Hair follicular keratinocyte (primary cell): ENCODE data around the gene ADAM21. TPM values are rescaled to one million over a fixed set of nuclear protein-coding genes. Genes with fewer than 3 reads are reported as not detected.

Experiments
- total RNA-seq: library from RNA; depleted of rRNA; stranded (reverse); fragments of >200 nt; gene quantifications from 2 replicates; pipeline ENCODE4 v1.2.3, GENCODE V29; 2015

ADAM21 gene
- total RNA-seq = 0.30 and 0.55 TPM in 2 replicates

DNA sequence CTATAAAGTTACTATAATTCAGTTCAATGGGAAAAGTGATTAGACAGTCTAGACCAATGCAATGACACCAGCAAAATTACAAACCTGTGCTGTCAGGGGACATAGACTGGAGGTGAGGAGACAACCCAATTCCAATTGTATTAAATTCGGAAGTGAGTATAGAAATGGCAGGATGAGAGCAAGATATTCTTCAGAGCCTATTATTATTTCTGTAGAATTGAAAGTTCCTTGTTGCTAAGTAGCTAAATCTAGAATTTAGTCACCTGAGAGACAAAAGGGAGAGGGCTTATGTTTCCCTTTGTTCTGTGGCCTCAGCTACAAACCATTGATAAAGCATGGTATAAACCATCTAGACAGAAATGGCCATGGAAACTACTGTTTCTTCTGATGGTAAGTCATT is at the start of gene ADAM21:
Gene ADAM21, plus strand, starts transcription at position 301 of the 400 bp plus-strand sequence. CDS start 5,326 bp downstream, outside the sequence.

DNA sequence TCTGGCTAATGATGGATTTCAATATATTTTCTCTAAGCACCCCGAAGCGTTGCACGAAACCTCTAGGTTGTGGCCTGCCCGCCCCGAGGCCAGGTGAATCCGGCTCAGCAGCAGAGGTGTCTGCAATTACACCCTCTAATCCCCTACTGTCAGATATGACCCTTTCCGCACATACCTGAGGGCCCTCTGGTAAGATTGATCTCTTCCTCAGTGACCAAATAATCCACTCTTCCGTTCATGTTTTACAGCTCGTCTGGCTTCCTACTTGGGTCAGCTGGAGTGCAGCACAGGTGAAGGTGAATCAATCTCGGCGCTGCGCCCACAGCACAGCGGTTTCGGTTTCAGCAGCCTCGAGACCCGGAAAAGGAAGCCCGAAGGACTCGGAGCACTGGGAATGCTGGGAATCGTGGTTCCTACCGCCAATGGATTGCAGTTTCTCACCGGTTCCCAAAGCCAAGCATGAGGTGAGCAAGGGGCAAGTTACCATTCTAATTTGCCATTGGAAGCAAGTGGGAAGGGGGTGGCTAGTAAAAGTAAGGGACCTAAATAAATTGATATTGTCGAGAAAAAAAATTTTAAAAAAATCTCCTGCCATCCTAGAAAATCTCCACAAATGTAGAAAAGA is 35.1 kb upstream of the ADAM21 start, which contains the start of gene SYNJ2BP:
Gene SYNJ2BP, minus strand, starts transcription at position 366 of the 625 bp plus-strand sequence. Its CDS starts 127 bp downstream, at position 239.

Other genes starting within 250 kb of the ADAM21 start
- 21.9 and 31.2 TPM in 2 replicates for gene COX16, start 92.5 kb upstream of the ADAM21 start, total RNA-seq
- 6.7 and 8.7 TPM in 2 replicates for gene SYNJ2BP, start 35.1 kb upstream of the ADAM21 start, total RNA-seq
- under 0.01 and 0.04 TPM in 2 replicates for gene ADAM20, start 82.8 kb downstream of the ADAM21 start, total RNA-seq
- gene MED6, start 148.5 kb downstream of the ADAM21 start, total RNA-seq = 19.1 and 21.6 TPM in 2 replicates
- gene TTC9, start 189.7 kb downstream of the ADAM21 start, total RNA-seq = 0.23 and 0.46 TPM in 2 replicates